T-helper 2 cell treated with Interferon-gamma antibody and Interleukin-4, amounts not matched to agents 100 ng/mL and 5 ng/mL, for 36 hours (primary cell): ENCODE measurements around the gene ACOD1. TPM values are rescaled to one million over a fixed set of nuclear protein-coding genes. Genes with fewer than 3 reads are reported as not detected.

Source experiments
- intact Hi-C: fragments of 100-400 bp; cut with micrococcal nuclease; formaldehyde crosslinking; loops from one replicate; pipeline ENCODE4 v1.15.1; 2023
- total RNA-seq: library from RNA; stranded (reverse); gene quantifications from 2 replicates; pipeline ENCODE4 v1.2.3, GENCODE V29; 2022

Gene ACOD1
- total RNA-seq, 1 donor from 2014 or later = not detected

DNA sequence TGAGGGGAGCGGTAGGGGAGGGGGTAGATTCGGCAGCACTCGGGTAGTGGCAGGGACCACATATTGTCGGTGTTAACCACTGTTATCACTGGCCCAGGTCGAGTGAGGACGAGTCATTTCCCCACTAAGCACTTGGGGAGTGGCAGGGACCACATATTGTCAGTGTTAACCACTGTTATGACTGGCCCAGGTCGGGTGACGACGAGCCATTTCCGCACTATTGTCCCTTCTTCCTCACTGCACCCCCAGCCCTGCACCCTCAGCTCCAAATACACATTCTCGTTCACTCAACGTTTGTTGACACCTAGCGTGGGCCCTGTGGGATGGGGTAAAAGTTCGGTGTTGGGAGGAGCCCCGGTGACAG, 43.1 kb downstream of the ACOD1 start:
- intact Hi-C loops = loop anchor here (1.0 to 10.0 kb wide), 7 partner anchors 11 to 1664 kb away; partner anchors contain the start of genes KCTD12 and UCHL3

DNA sequence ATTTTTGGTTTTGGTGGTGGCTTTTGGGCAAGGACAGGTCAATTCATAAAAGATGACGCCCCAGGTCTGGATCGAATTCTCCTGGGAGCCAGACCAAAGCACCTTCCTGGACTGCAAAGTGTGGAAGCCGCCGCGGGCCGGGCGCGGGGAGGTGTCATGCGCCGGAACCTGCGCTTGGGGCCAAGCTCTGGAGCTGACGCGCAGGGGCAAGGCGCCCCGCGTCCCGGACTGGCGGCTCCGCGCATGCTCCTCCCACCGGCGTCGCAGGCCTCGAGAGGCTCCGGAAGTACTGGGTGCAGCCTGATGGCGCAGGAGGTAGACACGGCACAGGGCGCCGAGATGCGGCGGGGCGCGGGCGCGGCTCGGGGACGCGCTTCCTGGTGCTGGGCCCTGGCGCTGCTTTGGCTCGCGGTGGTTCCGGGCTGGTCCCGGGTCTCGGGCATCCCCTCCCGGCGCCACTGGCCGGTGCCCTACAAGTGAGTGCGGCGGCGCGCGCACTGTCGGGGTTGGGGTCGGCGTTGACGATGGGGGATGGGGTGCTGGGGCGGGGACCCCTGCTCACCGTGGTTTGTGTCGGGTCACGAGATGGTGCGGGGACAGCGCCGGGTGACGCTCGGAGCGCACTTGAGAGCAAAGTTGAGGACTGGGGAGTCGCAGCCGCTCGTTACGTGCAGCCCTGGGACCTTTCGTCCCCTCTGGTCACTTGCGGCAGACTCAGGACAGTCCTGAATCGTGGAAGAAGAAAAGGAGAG, 43.7 kb downstream of the ACOD1 start, which contains the start of gene CLN5:
CLN5 (plus strand) TSS at position 286 of the 752 bp plus-strand sequence; CDS start at position 304, 18 bp downstream.
- intact Hi-C loops = loop anchor here (1.0 to 10.0 kb wide), 9 partner anchors 12 to 1665 kb away; partner anchors contain the start of genes FBXL3, KCTD12, SLAIN1 and UCHL3

DNA sequence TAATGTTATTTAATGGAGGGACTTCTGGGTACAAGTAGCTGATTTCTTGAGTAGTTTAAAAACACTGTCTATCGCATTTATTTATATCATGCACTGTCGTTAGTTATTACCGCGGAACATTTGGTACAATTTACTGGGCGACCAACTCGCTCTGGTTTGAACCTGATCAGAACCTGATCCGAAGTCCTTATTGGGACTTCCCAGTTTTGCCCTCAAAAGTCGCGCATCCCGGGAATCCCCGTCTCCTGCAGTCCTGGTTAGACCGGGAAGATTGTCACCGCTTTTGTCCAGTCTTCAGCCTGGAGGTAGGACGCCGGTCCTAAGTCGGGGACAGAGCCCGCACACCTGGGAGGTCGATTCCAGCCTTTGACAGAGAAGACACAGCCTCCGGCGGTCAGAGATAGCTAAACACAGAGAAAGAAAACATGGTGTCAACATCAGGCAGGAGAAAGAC, 44.3 kb downstream of the ACOD1 start:
- intact Hi-C loops = loop anchor here (1.0 to 10.0 kb wide), 6 partner anchors 35 to 1665 kb away; partner anchors contain the start of genes FBXL3, SLAIN1 and UCHL3

- intact Hi-C loops = loop anchor here (2.0 to 10.0 kb wide), 5 partner anchors 482 to 1666 kb away; partner anchors contain the start of genes SLAIN1 and UCHL3
These were observed 44.7 kb downstream of the ACOD1 start for GRCh38 chr13:76993021-76993420.

DNA sequence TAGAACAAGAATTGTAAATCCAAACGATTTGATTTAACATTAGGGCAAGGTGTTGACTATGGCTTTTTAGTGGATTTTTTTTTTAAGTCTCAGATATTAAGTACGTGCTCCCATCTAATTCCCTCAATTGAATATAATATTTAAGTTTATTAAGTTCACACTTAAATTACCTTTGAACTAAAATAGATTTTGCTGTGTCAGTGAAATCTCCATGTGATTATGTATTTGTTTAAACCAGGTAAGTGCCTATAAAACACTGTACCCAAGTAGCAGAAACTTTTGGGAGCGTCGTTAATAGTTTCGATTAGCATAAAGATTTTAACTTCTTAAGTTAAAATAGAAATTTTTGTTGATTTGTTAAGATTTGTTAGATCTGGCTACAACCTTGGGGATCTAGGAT, 45.2 kb downstream of the ACOD1 start:
- intact Hi-C loops = loop anchor here (2.0 to 10.0 kb wide), 5 partner anchors 481 to 1666 kb away; partner anchors contain the start of genes SLAIN1 and UCHL3

GRCh38 chr13:76994281-76994680, 46.0 kb downstream of the ACOD1 start:
- intact Hi-C loops = loop anchor here (5.0 to 10.0 kb wide), 4 partner anchors 481 to 1667 kb away; partner anchors contain the start of gene UCHL3

- intact Hi-C loops = no loop called here
These were observed 52.2 kb downstream of the ACOD1 start for GRCh38 chr13:77000475-77000874.

DNA sequence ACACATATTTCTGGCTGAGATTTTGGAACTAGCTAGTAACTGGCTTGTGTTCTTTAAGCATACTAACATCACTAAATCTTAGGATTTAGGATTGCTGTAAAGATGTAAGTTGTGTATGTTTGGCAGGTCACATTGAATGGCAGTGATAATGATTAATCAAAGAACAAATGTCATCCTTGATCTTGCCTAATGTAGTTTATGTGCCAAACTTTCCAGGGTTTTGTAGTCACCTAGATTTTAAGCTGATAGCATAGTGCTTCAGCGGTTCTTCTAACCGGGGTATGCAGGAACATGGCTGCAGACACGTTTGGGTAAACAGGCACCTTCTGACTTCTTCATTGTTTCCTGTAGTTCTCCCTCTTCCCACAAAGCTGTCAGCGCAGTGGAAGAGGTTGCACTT, 53.2 kb downstream of the ACOD1 start:
- intact Hi-C loops = no loop called here

DNA sequence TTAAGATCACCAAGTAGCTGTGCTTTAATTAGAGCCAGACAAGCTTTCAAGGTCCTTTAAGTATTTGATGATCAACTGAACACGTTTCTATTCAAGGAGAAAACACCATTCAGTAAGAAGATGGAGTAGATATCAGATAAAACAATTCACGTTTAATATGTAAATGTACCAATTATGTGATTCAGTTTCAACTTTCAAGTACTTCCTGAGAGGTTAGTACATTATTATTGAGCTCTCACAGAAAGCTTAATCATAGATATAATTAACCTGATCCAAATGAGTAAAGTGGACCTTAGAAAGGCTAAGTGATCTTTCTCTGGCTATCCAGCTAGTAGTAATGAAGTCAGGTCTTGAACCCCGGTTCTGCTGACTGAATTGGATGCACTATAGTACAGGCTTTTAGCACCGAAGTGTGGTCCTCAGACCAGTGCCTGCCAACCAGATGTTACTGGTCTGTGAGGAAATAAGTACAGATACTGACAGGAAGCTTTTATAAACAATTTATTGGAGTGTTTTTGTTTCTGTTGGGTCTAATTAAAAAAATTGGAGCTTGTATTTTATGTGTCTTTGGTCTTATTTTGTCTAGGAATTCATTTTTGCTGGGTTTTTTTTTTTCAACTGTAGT, 53.8 kb downstream of the ACOD1 start:
- intact Hi-C loops = no loop called here

- intact Hi-C loops = no loop called here
These were observed 54.4 kb downstream of the ACOD1 start for GRCh38 chr13:77002590-77003190.

Other genes with a start within 250 kb of the ACOD1 start
- gene KCTD12, start 62.1 kb upstream of the ACOD1 start, total RNA-seq = 9.5 and 10.3 TPM in 2 replicates
- 13.5 and 14.7 TPM in 2 replicates for gene CLN5, start 43.6 kb downstream of the ACOD1 start, total RNA-seq
- gene FBXL3, start 78.6 kb downstream of the ACOD1 start, total RNA-seq = 42.6 and 43.9 TPM in 2 replicates